ENCODE data around the gene ADSL. TPM values are rescaled to one million over a fixed set of nuclear protein-coding genes. Genes with fewer than 3 reads are reported as not detected.

Gene ADSL
- total RNA-seq, 1 donor from 2014 or later, result 74.1 TPM

GRCh38 chr22:40331706-40332105 is 14.6 kb upstream of the ADSL start:
- Mint-ChIP-seq H3K36me3 (ENCODE audit: unreplicated experiment) (peaks cover 34% of the 10 kb centered on the region), H3K27me3 (ENCODE audit: unreplicated experiment) (no peaks in the 10 kb centered on the region), H3K4me1 (ENCODE audit: unreplicated experiment) (peaks cover 4% of the 10 kb centered on the region), H3K9me3 (ENCODE audit: unreplicated experiment) (no peaks in the 10 kb centered on the region), H3K27ac (ENCODE audit: unreplicated experiment) (no peak overlapping the region), H3K4me3 (ENCODE audit: unreplicated experiment) (no peak overlapping the region)
- DNase-seq (ENCODE audit: extremely low spot score, unreplicated experiment), result no peak
- no peak for TF ChIP-seq CTCF (IDR thresholded peaks at IDR 0.05)

GRCh38 chr22:40332319-40332781 is 13.9 kb upstream of the ADSL start:
- Mint-ChIP-seq H3K27ac (ENCODE audit: unreplicated experiment) (no peak overlapping the region), H3K9me3 (ENCODE audit: unreplicated experiment) (no peaks in the 10 kb centered on the region), H3K36me3 (ENCODE audit: unreplicated experiment) (peaks cover 29% of the 10 kb centered on the region), H3K4me1 (ENCODE audit: unreplicated experiment) (peaks cover 3% of the 10 kb centered on the region), H3K27me3 (ENCODE audit: unreplicated experiment) (no peaks in the 10 kb centered on the region), H3K4me3 (ENCODE audit: unreplicated experiment) (no peak overlapping the region)
- TF ChIP-seq CTCF (IDR thresholded peaks at IDR 0.05), result no peak
- no peak for DNase-seq (ENCODE audit: extremely low spot score, unreplicated experiment)

GRCh38 chr22:40334060-40334459 is 12.2 kb upstream of the ADSL start:
- H3K4me3 Mint-ChIP-seq (ENCODE audit: unreplicated experiment), result no peak overlapping the region
- H3K36me3 Mint-ChIP-seq (ENCODE audit: unreplicated experiment), result peaks cover 22% of the 10 kb centered on the region
- no peak for TF ChIP-seq CTCF (IDR thresholded peaks at IDR 0.05)
- no peaks in the 10 kb centered on the region for H3K9me3 Mint-ChIP-seq (ENCODE audit: unreplicated experiment)
- no peak overlapping the region for H3K27ac Mint-ChIP-seq (ENCODE audit: unreplicated experiment)
- H3K4me1 Mint-ChIP-seq (ENCODE audit: unreplicated experiment), result peaks cover 3% of the 10 kb centered on the region
- DNase-seq (ENCODE audit: extremely low spot score, unreplicated experiment), result no peak
- H3K27me3 Mint-ChIP-seq (ENCODE audit: unreplicated experiment), result no peaks in the 10 kb centered on the region

- Mint-ChIP-seq H3K9me3 (ENCODE audit: unreplicated experiment) (no peaks in the 10 kb centered on the region), H3K4me1 (ENCODE audit: unreplicated experiment) (peaks cover 3% of the 10 kb centered on the region), H3K4me3 (ENCODE audit: unreplicated experiment) (no peak overlapping the region), H3K36me3 (ENCODE audit: unreplicated experiment) (peaks cover 22% of the 10 kb centered on the region), H3K27me3 (ENCODE audit: unreplicated experiment) (no peaks in the 10 kb centered on the region), H3K27ac (ENCODE audit: unreplicated experiment) (no peak overlapping the region)
- no peak for DNase-seq (ENCODE audit: extremely low spot score, unreplicated experiment)
- TF ChIP-seq CTCF (IDR thresholded peaks at IDR 0.05), result no peak
Measured at GRCh38 chr22:40334899-40335298, 11.4 kb upstream of the ADSL start.

- DNase-seq (ENCODE audit: extremely low spot score, unreplicated experiment), result no peak
- H3K27ac Mint-ChIP-seq (ENCODE audit: unreplicated experiment), result no peak overlapping the region
- no peak overlapping the region for H3K4me3 Mint-ChIP-seq (ENCODE audit: unreplicated experiment)
- no peaks in the 10 kb centered on the region for H3K27me3 Mint-ChIP-seq (ENCODE audit: unreplicated experiment)
- H3K9me3 Mint-ChIP-seq (ENCODE audit: unreplicated experiment), result no peaks in the 10 kb centered on the region
- no peak for TF ChIP-seq CTCF (IDR thresholded peaks at IDR 0.05)
- peaks cover 19% of the 10 kb centered on the region for H3K36me3 Mint-ChIP-seq (ENCODE audit: unreplicated experiment)
- peaks cover 3% of the 10 kb centered on the region for H3K4me1 Mint-ChIP-seq (ENCODE audit: unreplicated experiment)
Measured at GRCh38 chr22:40335358-40335757, 10.9 kb upstream of the ADSL start.
